ENCODE data around the gene PTGER2.

Gene PTGER2

GRCh38 chr14:52355526-52355925 is 41.4 kb downstream of the PTGER2 start:
- Histone ChIP-seq H3K9me3 (ENCODE audit: control insufficient read depth, insufficient read depth, low read depth, low read length) (no peaks in the 10 kb centered on the region), H3K4me1 (ENCODE audit: control insufficient read depth, insufficient read depth, low read length) (no peaks in the 10 kb centered on the region; the same call in 1 of the 2 replicates), H3K27ac (ENCODE audit: low read depth, low read length) (no peak overlapping the region), H3K36me3 (ENCODE audit: control insufficient read depth, insufficient read depth, low read length) (no peaks in the 10 kb centered on the region), H3K27me3 (ENCODE audit: control insufficient read depth, insufficient read depth, low read length) (no peaks in the 10 kb centered on the region), H3K9ac (ENCODE audit: low read length) (no peak overlapping the region), H3K4me3 (ENCODE audit: low read depth, low read length) (no peak overlapping the region)

GRCh38 chr14:52356025-52356424 is 41.9 kb downstream of the PTGER2 start:
- peaks cover 3% of the 10 kb centered on the region; the same call in 1 of the 2 replicates for H3K4me1 ChIP-seq (ENCODE audit: control insufficient read depth, insufficient read depth, low read length)
- H3K27me3 ChIP-seq (ENCODE audit: control insufficient read depth, insufficient read depth, low read length) = no peaks in the 10 kb centered on the region
- no peak overlapping the region for H3K9ac ChIP-seq (ENCODE audit: low read length)
- no peaks in the 10 kb centered on the region for H3K9me3 ChIP-seq (ENCODE audit: control insufficient read depth, insufficient read depth, low read depth, low read length)
- H3K36me3 ChIP-seq (ENCODE audit: control insufficient read depth, insufficient read depth, low read length) = no peaks in the 10 kb centered on the region
- H3K4me3 ChIP-seq (ENCODE audit: low read depth, low read length) = no peak overlapping the region
- H3K27ac ChIP-seq (ENCODE audit: low read depth, low read length) = no peak overlapping the region

- Histone ChIP-seq H3K4me3 (ENCODE audit: low read depth, low read length) (no peak overlapping the region), H3K36me3 (ENCODE audit: control insufficient read depth, insufficient read depth, low read length) (no peaks in the 10 kb centered on the region), H3K4me1 (ENCODE audit: control insufficient read depth, insufficient read depth, low read length) (0 out of 2 replicates have a peak, but pooled peaks cover 3% of the 10 kb centered on the region), H3K9ac (ENCODE audit: low read length) (no peak overlapping the region), H3K9me3 (ENCODE audit: control insufficient read depth, insufficient read depth, low read depth, low read length) (no peaks in the 10 kb centered on the region), H3K27ac (ENCODE audit: low read depth, low read length) (no peak overlapping the region), H3K27me3 (ENCODE audit: control insufficient read depth, insufficient read depth, low read length) (no peaks in the 10 kb centered on the region)
These were observed 46.7 kb downstream of the PTGER2 start for GRCh38 chr14:52360831-52361230.

GRCh38 chr14:52363041-52363704 is 49.1 kb downstream of the PTGER2 start:
- no peak overlapping the region for H3K9ac ChIP-seq (ENCODE audit: low read length)
- H3K27ac ChIP-seq (ENCODE audit: low read depth, low read length) = no peak overlapping the region
- H3K4me1 ChIP-seq (ENCODE audit: control insufficient read depth, insufficient read depth, low read length) = 0 out of 2 replicates have a peak, but pooled peaks cover 3% of the 10 kb centered on the region
- H3K9me3 ChIP-seq (ENCODE audit: control insufficient read depth, insufficient read depth, low read depth, low read length) = no peaks in the 10 kb centered on the region
- no peaks in the 10 kb centered on the region for H3K36me3 ChIP-seq (ENCODE audit: control insufficient read depth, insufficient read depth, low read length)
- H3K27me3 ChIP-seq (ENCODE audit: control insufficient read depth, insufficient read depth, low read length) = no peaks in the 10 kb centered on the region
- no peak overlapping the region for H3K4me3 ChIP-seq (ENCODE audit: low read depth, low read length)

- Histone ChIP-seq H3K9ac (ENCODE audit: low read length) (no peak overlapping the region), H3K4me3 (ENCODE audit: low read depth, low read length) (no peak overlapping the region), H3K9me3 (ENCODE audit: control insufficient read depth, insufficient read depth, low read depth, low read length) (no peaks in the 10 kb centered on the region), H3K27ac (ENCODE audit: low read depth, low read length) (no peak overlapping the region), H3K4me1 (ENCODE audit: control insufficient read depth, insufficient read depth, low read length) (0 out of 2 replicates have a peak, but pooled peaks cover 3% of the 10 kb centered on the region), H3K27me3 (ENCODE audit: control insufficient read depth, insufficient read depth, low read length) (no peaks in the 10 kb centered on the region), H3K36me3 (ENCODE audit: control insufficient read depth, insufficient read depth, low read length) (no peaks in the 10 kb centered on the region)
These were observed 49.8 kb downstream of the PTGER2 start for GRCh38 chr14:52363961-52364360.

- H3K4me3 ChIP-seq (ENCODE audit: low read depth, low read length) = no peak overlapping the region
- no peak overlapping the region for H3K27ac ChIP-seq (ENCODE audit: low read depth, low read length)
- no peak overlapping the region for H3K9ac ChIP-seq (ENCODE audit: low read length)
- no peaks in the 10 kb centered on the region for H3K36me3 ChIP-seq (ENCODE audit: control insufficient read depth, insufficient read depth, low read length)
- 0 out of 2 replicates have a peak, but pooled peaks cover 3% of the 10 kb centered on the region for H3K4me1 ChIP-seq (ENCODE audit: control insufficient read depth, insufficient read depth, low read length)
- H3K9me3 ChIP-seq (ENCODE audit: control insufficient read depth, insufficient read depth, low read depth, low read length) = no peaks in the 10 kb centered on the region
- no peaks in the 10 kb centered on the region for H3K27me3 ChIP-seq (ENCODE audit: control insufficient read depth, insufficient read depth, low read length)
These were observed 51.0 kb downstream of the PTGER2 start for GRCh38 chr14:52365071-52365470.

- Histone ChIP-seq H3K4me3 (ENCODE audit: low read depth, low read length) (no peak overlapping the region), H3K27ac (ENCODE audit: low read depth, low read length) (no peak overlapping the region), H3K9ac (ENCODE audit: low read length) (no peak overlapping the region), H3K27me3 (ENCODE audit: control insufficient read depth, insufficient read depth, low read length) (no peaks in the 10 kb centered on the region), H3K36me3 (ENCODE audit: control insufficient read depth, insufficient read depth, low read length) (no peaks in the 10 kb centered on the region), H3K9me3 (ENCODE audit: control insufficient read depth, insufficient read depth, low read depth, low read length) (no peaks in the 10 kb centered on the region), H3K4me1 (ENCODE audit: control insufficient read depth, insufficient read depth, low read length) (no peaks in the 10 kb centered on the region)
These were observed 52.7 kb downstream of the PTGER2 start for GRCh38 chr14:52366796-52367315.

- no peaks in the 10 kb centered on the region for H3K9me3 ChIP-seq (ENCODE audit: control insufficient read depth, insufficient read depth, low read depth, low read length)
- no peaks in the 10 kb centered on the region for H3K4me1 ChIP-seq (ENCODE audit: control insufficient read depth, insufficient read depth, low read length)
- H3K27me3 ChIP-seq (ENCODE audit: control insufficient read depth, insufficient read depth, low read length) = no peaks in the 10 kb centered on the region
- no peak overlapping the region for H3K9ac ChIP-seq (ENCODE audit: low read length)
- no peak overlapping the region for H3K4me3 ChIP-seq (ENCODE audit: low read depth, low read length)
- H3K36me3 ChIP-seq (ENCODE audit: control insufficient read depth, insufficient read depth, low read length) = no peaks in the 10 kb centered on the region
- no peak overlapping the region for H3K27ac ChIP-seq (ENCODE audit: low read depth, low read length)
These were observed 55.2 kb downstream of the PTGER2 start for GRCh38 chr14:52369305-52369801.

- Histone ChIP-seq H3K27me3 (ENCODE audit: control insufficient read depth, insufficient read depth, low read length) (no peaks in the 10 kb centered on the region), H3K27ac (ENCODE audit: low read depth, low read length) (no peak overlapping the region), H3K36me3 (ENCODE audit: control insufficient read depth, insufficient read depth, low read length) (no peaks in the 10 kb centered on the region), H3K9me3 (ENCODE audit: control insufficient read depth, insufficient read depth, low read depth, low read length) (no peaks in the 10 kb centered on the region), H3K4me3 (ENCODE audit: low read depth, low read length) (no peak overlapping the region), H3K9ac (ENCODE audit: low read length) (no peak overlapping the region), H3K4me1 (ENCODE audit: control insufficient read depth, insufficient read depth, low read length) (no peaks in the 10 kb centered on the region)
These were observed 56.4 kb downstream of the PTGER2 start for GRCh38 chr14:52370406-52370935.

- Histone ChIP-seq H3K27ac (ENCODE audit: low read depth, low read length) (no peak overlapping the region), H3K9me3 (ENCODE audit: control insufficient read depth, insufficient read depth, low read depth, low read length) (no peaks in the 10 kb centered on the region), H3K4me3 (ENCODE audit: low read depth, low read length) (no peak overlapping the region), H3K4me1 (ENCODE audit: control insufficient read depth, insufficient read depth, low read length) (no peaks in the 10 kb centered on the region), H3K36me3 (ENCODE audit: control insufficient read depth, insufficient read depth, low read length) (no peaks in the 10 kb centered on the region), H3K9ac (ENCODE audit: low read length) (no peak overlapping the region), H3K27me3 (ENCODE audit: control insufficient read depth, insufficient read depth, low read length) (no peaks in the 10 kb centered on the region)
These were observed 63.8 kb downstream of the PTGER2 start for GRCh38 chr14:52377940-52378339.
